ENCODE data around the gene PIGU.

The PIGU gene

GRCh38 chr20:34553366-34553867, 123.5 kb downstream of the PIGU start:
- no peak for DNase-seq

DNA sequence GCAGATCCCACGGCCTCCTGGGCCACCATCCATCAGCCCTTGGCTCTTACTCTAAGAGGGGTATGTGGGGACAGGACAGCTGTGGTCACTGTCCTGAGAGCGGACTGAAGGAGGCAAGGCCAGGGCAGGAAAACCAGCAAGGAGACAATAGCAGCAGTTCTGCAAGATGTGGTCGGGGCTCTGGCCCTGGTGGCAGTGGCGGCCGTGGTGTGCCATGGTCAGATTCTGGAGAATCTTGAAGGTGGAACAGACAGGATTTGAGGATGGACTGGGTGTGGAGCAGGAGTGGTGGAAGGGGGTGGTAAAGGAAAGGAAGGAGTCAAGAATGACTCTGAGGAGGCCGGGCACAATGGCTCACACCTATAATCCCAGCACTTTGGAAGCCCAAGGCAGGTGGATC, 124.3 kb downstream of the PIGU start:
- DNase-seq = no peak

DNA sequence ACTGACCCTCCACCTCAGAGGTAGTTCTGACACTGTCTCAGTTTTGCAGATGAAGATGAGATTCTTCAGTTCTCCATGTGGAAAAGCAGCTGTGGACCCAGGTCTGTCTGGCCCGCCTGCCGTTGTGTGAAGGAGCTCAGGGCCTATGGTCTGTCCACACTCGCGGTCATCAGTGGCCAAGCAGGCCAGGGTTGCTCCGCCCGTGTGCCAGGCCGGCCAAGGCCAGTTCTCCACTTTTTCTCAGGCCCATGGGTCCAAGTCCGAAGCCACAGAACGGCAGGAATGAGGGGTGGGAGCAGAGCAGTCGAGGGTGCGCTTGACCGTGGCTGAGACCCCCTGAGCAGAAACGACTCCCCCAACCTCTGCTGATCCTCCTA, 127.0 kb downstream of the PIGU start:
- no peak for DNase-seq

DNA sequence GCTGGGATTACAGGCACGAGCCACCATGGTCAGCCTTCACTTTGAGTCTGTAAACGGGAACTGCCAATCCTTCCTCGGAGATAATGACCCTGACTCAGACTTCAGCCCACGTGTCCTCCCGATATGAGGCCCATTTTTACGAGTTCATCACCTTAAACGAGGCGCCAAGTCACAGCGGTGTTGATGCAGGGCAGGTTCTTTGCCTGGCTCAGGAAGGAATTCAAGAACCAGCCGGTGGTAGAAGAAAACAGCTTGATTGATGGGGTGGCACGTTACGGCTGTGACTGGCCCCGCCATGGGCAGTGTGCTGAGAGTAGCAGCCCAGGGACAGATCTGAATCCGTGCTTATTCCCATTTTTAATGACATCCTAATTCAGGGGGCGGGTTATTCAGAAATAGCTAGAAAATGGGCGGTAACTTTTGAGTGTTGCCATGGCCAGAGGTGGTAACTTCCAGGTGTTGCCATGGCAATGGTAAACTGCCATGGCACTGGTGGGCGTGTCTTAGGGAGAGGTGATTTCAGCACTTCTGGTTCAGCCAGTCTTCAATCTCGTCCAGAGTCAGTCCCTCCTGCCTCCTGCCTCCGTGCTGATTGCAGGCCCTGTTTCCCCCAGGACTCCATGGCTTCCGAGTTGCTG, 127.5 kb downstream of the PIGU start:
- no peak for DNase-seq

- DNase-seq = no peak
These were observed 128.9 kb downstream of the PIGU start for GRCh38 chr20:34547844-34548613.

DNA sequence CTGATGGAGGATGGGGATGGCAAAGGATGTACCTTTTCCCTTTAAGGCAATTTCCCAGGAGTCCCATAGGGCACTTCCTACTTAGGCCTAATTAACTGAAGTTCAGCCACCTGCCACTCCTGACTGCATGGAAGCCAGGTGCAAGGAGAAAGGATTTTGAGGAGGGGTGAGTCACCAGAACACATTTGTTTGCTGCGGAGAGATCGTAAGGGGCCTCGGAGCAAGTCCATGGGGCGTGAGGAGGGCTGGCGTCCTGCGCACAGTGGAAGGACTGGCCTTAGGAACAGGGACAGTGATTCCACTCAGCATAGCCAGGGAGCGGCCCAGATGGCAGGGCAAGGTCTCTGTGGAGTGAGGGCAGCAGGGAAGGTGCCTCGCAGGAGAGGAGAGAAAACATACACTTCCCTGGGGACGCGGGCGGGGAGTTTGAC, 130.1 kb downstream of the PIGU start:
- peak; percentile 80 for DNase-seq

DNA sequence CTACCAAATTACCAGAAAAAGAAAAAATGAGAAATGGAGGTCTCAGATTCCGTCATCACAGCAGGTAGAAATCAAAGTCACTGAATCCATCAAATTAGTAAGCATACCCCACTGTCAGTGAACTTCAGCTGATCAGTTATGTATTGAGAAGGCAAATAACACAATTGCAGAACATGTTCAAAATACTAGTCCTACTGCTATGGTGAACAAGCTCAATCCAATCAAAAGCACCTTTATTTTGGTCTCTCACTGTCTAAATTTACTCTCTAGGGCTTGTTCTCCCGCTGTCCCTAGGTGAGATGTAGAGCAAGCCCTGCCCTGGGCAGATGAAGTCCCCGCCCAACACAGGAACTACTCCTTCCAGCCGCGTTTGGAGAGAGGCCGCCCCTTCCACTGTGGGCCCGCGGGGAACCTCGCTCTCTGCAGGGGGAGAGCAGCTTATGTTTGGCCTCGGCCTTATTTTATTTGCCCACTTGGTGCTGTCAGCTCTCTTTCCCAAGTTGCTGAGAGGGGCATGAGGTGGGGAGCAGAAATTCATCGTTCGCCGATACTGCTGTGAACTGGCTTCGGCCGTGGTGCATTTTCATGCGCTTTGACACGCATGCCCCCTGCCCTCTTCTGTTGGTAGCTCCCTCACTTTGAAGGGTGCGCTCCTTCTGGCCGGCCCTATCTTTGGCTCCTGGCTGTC, 132.6 kb downstream of the PIGU start:
- no peak for DNase-seq

- DNase-seq = no peak
These were observed 133.3 kb downstream of the PIGU start for GRCh38 chr20:34543463-34544056.

DNA sequence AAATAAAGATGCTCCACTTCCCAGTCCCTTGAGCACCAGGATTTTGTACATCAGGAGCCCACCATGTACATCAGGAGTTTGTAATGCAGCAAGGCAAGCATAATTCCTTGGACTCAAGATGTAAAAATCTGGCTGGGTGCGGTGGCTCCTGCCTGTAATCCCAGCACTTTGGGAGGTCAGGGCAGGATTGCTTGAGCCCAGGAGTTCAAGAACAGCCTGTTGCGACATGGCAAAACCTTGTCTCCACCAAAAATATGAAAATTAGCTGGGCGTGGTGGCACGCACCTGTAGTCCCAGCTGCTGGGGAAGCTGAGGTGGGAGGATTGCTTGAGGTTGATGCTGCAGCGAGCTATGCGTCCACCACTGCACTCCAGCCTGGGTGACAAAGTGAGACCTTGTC, 134.5 kb downstream of the PIGU start:
- no peak for DNase-seq

GRCh38 chr20:34541917-34542316, 135.0 kb downstream of the PIGU start:
- DNase-seq = no peak

- DNase-seq = no peak
These were observed 135.5 kb downstream of the PIGU start for GRCh38 chr20:34541264-34541901.

DNA sequence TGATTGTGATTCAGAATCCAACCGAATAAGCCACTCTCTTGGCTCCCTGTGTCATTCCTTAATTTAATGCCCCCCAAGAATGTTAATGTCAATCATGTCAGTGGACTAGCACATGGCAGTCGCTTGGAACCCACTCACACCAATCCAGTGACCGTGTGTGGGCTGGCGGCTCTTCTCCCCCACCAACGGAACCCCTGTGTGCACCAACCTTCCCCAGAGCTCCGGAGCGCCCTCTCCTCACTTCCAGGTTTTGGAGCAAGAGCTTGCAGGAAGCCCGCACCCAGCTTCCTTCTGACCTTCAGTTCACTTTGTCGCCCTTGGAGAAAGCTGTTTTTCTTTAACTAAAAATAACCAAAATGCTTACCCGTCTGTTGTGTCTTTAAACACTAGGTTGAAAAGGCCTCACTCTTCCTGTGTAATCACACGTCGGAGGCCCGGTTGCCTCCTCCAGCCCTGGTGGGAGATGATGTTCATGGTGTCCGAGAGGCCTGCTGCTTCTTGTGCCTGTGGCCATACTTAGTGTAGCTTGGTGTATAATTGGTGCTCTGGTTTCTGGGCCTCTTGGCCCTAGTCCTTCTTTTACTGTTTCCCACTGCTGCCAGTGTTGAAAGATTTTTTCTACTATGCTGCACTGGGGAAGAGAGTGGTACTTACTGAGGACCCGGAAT, 136.2 kb downstream of the PIGU start:
- no peak for DNase-seq

DNA sequence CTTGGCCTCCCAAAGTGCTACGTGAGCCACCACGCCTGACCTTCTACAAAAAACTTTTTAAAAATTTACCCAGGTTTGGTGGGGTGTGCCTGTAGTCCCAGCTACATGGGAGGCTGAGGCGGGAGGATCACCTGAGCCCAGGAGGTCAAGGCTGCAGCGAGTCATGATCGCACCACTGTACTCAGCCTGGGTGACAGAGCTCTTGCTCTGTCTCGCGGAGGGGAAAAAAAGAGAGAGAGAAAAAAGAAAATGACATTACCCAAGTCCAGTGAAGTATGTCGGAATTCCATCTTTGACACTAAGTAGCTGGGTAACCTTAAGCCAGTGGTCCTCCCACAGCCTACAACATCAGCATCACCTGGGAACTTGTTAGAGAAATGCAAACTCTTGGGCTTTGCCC, 137.1 kb downstream of the PIGU start:
- DNase-seq = no peak

- no peak for DNase-seq
These were observed 138.2 kb downstream of the PIGU start for GRCh38 chr20:34538671-34539123.

GRCh38 chr20:34537651-34538050, 139.2 kb downstream of the PIGU start:
- DNase-seq = no peak

GRCh38 chr20:34536798-34537394, 140.0 kb downstream of the PIGU start:
- DNase-seq = no peak

DNA sequence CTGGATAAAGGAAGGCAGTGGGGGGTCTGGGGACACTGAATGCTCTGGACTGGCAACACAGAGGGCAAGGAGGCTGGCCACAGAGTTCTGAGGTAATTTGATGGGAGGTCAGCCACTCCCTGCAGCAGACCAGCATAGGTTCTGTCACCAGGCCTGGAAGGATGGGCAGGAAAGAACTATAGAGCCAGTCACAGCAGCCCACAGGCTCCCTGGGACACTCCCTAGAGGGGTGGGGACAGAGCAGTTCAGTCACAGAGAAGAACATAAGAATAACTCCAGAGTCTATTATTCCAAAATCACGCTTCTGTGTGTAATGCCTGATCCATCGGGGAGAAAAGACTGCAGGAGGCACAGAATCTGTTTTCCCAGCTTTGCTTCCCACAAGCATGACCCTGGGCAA, 141.0 kb downstream of the PIGU start:
- no peak for DNase-seq

DNA sequence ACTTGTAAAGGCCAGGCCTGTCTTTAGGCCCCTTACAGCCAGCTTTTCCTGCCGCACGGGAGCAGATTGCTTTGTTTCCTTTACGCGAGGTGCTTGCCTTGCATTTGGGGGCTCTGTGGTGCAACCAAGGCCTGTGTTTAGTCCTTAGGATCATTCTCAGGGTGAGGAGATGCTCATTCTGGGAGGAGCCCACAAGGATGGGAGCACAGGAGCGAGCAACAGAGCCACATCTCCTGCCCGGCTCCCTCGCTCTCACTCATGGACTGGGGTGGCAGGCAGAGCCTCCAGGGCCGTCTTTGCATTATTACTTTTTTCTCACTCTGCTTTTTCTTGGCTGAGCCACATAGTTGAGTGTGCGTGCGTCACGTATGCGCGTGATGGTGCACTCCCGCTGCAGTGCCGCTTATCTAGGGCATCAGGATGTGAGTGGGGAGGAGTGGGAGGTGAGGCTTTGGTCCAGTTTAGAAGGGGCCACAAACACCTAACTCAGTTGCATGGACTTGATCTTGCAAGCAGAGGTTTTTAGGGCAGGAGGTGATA, 141.5 kb downstream of the PIGU start:
- no peak for DNase-seq

DNA sequence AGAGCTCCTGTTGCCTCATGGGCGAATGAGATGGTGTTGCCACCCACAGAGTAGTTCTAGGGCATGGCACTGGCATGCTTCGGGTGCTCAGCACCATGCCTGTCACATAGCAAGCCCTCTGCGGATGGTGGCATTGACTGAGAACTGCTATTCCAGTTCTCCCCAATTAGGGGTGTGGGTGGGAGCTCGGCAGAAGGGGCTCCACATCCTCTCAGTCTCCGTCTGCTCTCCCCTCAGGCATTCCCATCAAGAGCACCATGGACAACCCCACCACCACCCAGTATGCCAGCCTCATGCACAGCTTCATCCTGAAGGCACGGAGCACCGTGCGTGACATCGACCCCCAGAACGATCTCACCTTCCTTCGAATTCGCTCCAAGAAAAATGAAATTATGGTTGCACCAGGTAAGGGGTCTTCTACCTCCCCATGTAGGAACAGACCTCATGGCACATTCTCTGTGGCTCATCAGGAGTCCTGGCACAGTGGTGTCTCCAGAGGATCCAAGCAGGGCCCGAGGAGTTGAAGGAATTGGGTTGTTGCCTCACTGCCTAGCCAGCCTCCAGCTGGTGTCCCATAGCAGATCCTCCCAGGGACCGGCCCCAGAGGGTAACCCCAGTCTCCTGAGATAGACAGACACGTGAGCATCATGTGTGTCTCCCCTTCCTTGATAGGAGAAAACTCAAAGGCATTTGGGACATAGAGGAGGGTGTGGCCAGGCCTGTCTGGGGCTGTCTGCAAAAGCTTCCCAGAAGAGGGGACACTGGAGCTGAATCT, 142.3 kb downstream of the PIGU start:
- DNase-seq = no peak

GRCh38 chr20:34532756-34533155, 144.1 kb downstream of the PIGU start:
- DNase-seq = no peak

- DNase-seq = no peak
These were observed 144.6 kb downstream of the PIGU start for GRCh38 chr20:34532320-34532719.

Data from DMS 273 treated with DMSO at 0.1 percent for 48 hours (cell line).